OCI-LY3 (cell line): Measurements from ENCODE around the gene SCYL3.

Experiments
- H2AFZ ChIP-seq: fragments of 200-600, 300-600 bp; shearing (Covaris generic); 2 replicates; pipeline ENCODE4 v1.6.0; 2014; ENCODE audit warnings: antibody characterized with exemption, low read depth, low read length
- H3K27ac ChIP-seq: fragments of 200-600, 300-600 bp; sonication (generic); 2 replicates; pipeline ENCODE4 v1.5.1; 2014; ENCODE audit warnings: mild to moderate bottlenecking, low read length, moderate library complexity, mixed read lengths
- H3K27me3 ChIP-seq: fragments of 200-600, 300-600 bp; sonication (generic); 2 replicates; pipeline ENCODE4 v1.6.1; 2014; ENCODE audit warnings: low read depth, low read length, mixed read lengths
- H3K36me3 ChIP-seq: fragments of 200-600, 300-600 bp; sonication (generic); replicated peaks from 2 replicates; pipeline ENCODE3; 2014; ENCODE audit warnings: low read depth, low read length, mixed read lengths
- H3K4me1 ChIP-seq: fragments of 300-600, 200-600 bp; sonication (generic); 2 replicates; pipeline ENCODE4 v1.6.1; 2014; ENCODE audit warnings: low read length, mixed read lengths
- H3K4me2 ChIP-seq: fragments of 200-600, 300-600 bp; sonication (generic); 2 replicates; pipeline ENCODE4 v1.6.1; 2014; ENCODE audit warnings: low read length, mixed read lengths
- H3K4me3 ChIP-seq: fragments of 300-600, 200-600 bp; sonication (generic); 2 replicates; pipeline ENCODE4 v1.5.1; 2014; ENCODE audit warnings: antibody characterized with exemption, mild to moderate bottlenecking, low read length, moderate library complexity
- H3K79me2 ChIP-seq: fragments of 300-600, 200-600 bp; shearing (Covaris generic); 2 replicates; pipeline ENCODE4 v1.6.1; 2014; ENCODE audit warnings: mild to moderate bottlenecking, low read length, mixed read lengths
- H3K9ac ChIP-seq: fragments of 300-600, 200-600 bp; shearing (Covaris generic); 2 replicates; pipeline ENCODE4 v1.6.0; 2014; ENCODE audit warnings: mild to moderate bottlenecking, low read length, moderate library complexity
- H3K9me3 ChIP-seq: fragments of 200-600, 300-600 bp; shearing (Covaris generic); 2 replicates; pipeline ENCODE4 v1.6.1; 2014; ENCODE audit warnings: low read length, mixed read lengths; ENCODE audit not compliant: insufficient read depth
- H4K20me1 ChIP-seq: fragments of 200-600, 300-600 bp; sonication (generic); 2 replicates; pipeline ENCODE4 v1.6.1; 2016; ENCODE audit warnings: low read length, mixed read lengths; ENCODE audit not compliant: insufficient read depth
- CTCF ChIP-seq: fragments of 200-600, 300-600 bp; sonication (generic); IDR thresholded peaks from 2 replicates; pipeline ENCODE4 v1.5.1; 2014; ENCODE audit warnings: antibody characterized with exemption, low read length, low read depth
- EZH2phosphoT487 ChIP-seq: fragments of 200-600 bp; shearing (Covaris generic); IDR thresholded peaks from 2 replicates; pipeline ENCODE4 v1.6.1; 2018; ENCODE audit warnings: antibody characterized with exemption, mixed run types, low read depth

The SCYL3 gene

DNA sequence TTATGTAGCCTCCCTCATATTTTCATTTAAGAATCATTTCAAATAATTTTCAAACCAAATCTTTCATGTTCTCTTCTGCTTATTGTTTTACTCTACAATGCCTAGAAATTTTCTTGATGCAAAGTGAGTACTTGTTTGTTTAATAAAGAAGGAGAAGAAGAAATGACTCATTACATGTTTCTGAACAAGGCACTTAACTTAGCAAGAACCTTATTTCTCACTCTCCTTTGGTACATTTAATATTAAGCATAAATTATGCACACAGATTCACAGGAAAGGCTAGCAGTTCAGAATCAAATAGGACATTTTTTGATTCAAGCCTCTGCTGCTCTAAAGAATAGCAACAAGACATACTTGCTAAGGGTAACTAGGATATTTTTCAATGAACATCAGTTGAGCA, 9.1 kb downstream of the SCYL3 start:
- no peak overlapping the region for H3K4me2 ChIP-seq

DNA sequence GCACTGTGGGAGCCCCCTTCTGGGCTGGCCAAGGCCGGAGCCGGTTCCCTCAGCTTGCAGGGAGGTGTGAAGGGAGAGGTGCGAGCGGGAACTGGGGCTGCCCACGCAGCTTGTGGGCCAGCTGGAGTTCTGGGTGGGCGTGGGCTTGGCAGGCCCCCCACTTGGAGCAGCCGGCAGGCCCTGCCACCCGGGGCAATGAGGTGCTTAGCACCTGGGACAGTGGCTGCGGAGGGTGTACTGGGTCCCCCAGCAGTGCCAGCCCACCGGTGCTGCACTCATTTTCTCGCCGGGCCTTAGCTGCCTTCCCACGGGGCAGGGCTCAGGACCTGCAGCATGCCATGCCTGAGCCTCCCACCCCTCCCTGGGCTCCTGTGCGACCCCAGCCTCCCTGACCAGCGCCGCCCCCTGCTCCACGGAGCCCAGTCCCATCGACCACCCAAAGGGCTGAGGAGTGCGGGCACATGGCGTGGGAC, 11.6 kb downstream of the SCYL3 start:
- H3K79me2 ChIP-seq, result 0 out of 2 replicates have a peak, but pooled peaks cover 3% of the 10 kb centered on the region
- peaks cover 33% of the 10 kb centered on the region for H3K36me3 ChIP-seq
- no peak overlapping the region for H2AFZ ChIP-seq
- peaks cover 7% of the 10 kb centered on the region for H3K4me1 ChIP-seq
- no peak for TF ChIP-seq CTCF
- TF ChIP-seq EZH2phosphoT487, result no peak
- no peaks in the 10 kb centered on the region for H3K9me3 ChIP-seq
- no peak overlapping the region for H3K27ac ChIP-seq
- no peaks in the 10 kb centered on the region for H3K27me3 ChIP-seq
- H3K4me2 ChIP-seq, result no peak overlapping the region
- no peak overlapping the region for H3K4me3 ChIP-seq
- no peaks in the 10 kb centered on the region for H4K20me1 ChIP-seq
- no peak overlapping the region for H3K9ac ChIP-seq

More for the DNA sequence above, 9.1 kb downstream of the SCYL3 start:
- Histone ChIP-seq H3K4me1 (no peaks in the 10 kb centered on the region), H3K79me2 (peaks cover 9% of the 10 kb centered on the region), H4K20me1 (0 out of 2 replicates have a peak, but pooled peaks cover under 1% of the 10 kb centered on the region), H3K36me3 (peaks cover 36% of the 10 kb centered on the region), H2AFZ (no peak overlapping the region), H3K27ac (no peak overlapping the region), H3K27me3 (no peaks in the 10 kb centered on the region), H3K9ac (no peak overlapping the region), H3K9me3 (no peaks in the 10 kb centered on the region), H3K4me3 (no peak overlapping the region)
- TF ChIP-seq EZH2phosphoT487 (no peak), CTCF (no peak)

GRCh38 chr1:169879034-169879840, 14.5 kb downstream of the SCYL3 start:
- Histone ChIP-seq H3K9ac (no peak overlapping the region), H3K27ac (no peak overlapping the region), H3K27me3 (no peaks in the 10 kb centered on the region), H3K4me3 (no peak overlapping the region), H4K20me1 (no peaks in the 10 kb centered on the region), H3K36me3 (peaks cover 29% of the 10 kb centered on the region), H3K9me3 (no peaks in the 10 kb centered on the region), H3K4me2 (no peak overlapping the region), H3K4me1 (peaks cover 9% of the 10 kb centered on the region), H2AFZ (no peak overlapping the region), H3K79me2 (0 out of 2 replicates have a peak, but pooled peaks cover 3% of the 10 kb centered on the region)
- TF ChIP-seq CTCF, result no peak
- no peak for TF ChIP-seq EZH2phosphoT487

DNA sequence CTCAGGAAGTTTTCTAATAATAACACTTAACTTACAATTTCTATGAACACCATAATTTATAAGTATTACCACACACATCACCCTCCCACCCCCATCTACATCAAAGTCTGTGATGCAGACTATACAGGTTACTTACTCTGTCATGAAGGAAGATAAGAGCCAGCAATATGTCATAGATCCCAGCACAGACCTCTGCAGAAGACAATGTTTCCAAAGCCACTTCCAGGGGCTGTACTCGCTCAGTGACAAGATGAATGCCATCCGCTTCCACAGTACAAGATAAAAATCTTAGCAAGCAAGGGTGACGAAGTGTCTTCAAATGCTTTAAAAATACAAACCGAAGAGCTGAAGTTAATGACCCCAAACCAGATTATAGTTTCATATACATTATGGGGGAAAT, 15.2 kb downstream of the SCYL3 start:
- Histone ChIP-seq H3K4me2 (no peak overlapping the region), H3K4me1 (peaks cover 16% of the 10 kb centered on the region), H3K9ac (no peak overlapping the region), H2AFZ (no peak overlapping the region), H4K20me1 (no peaks in the 10 kb centered on the region), H3K36me3 (peaks cover 36% of the 10 kb centered on the region), H3K9me3 (no peaks in the 10 kb centered on the region), H3K79me2 (0 out of 2 replicates have a peak, but pooled peaks cover 3% of the 10 kb centered on the region), H3K27me3 (no peaks in the 10 kb centered on the region), H3K4me3 (no peak overlapping the region), H3K27ac (no peak overlapping the region)
- no peak for TF ChIP-seq CTCF
- no peak for TF ChIP-seq EZH2phosphoT487
